GM23338 (cell line): ENCODE data around the gene UTP18. TPM values are rescaled to one million over a fixed set of nuclear protein-coding genes. Genes with fewer than 3 reads are reported as not detected.

Source experiments
- ATAC-seq: fragments of 200-7000 bp; cut with Tn5 transposase; 3 replicates; pipeline ENCODE4 v1.9.1; 2020
- DNase-seq: peaks from one replicate; pipeline ENCODE4 v3.0.0-alpha.2; 2015; ENCODE audit warnings: low spot score
- H2AFZ ChIP-seq: fragments of 200-600 bp; sonication (generic); 2 replicates; pipeline ENCODE4 v1.8.0; 2016; ENCODE audit warnings: antibody characterized with exemption, mild to moderate bottlenecking, moderate library complexity
- H3F3A ChIP-seq: fragments of 200-600 bp; sonication (generic); replicated peaks from 2 replicates; pipeline ENCODE4 v1.8.0; 2017; ENCODE audit warnings: antibody characterized with exemption, mixed run types, low read depth
- H3K27ac ChIP-seq: fragments of 200-600 bp; sonication (generic); 2 replicates; pipeline ENCODE4 v1.6.1; 2016; ENCODE audit warnings: low read depth
- H3K27me3 ChIP-seq: fragments of 200-600 bp; sonication (generic); 2 replicates; pipeline ENCODE4 v1.8.0; 2016; ENCODE audit warnings: mild to moderate bottlenecking, mixed run types, moderate library complexity; ENCODE audit not compliant: insufficient read depth
- H3K36me3 ChIP-seq: fragments of 200-600 bp; sonication (generic); 2 replicates; pipeline ENCODE4 v1.8.0; 2016; ENCODE audit warnings: mild to moderate bottlenecking; ENCODE audit not compliant: insufficient read depth
- H3K4me1 ChIP-seq: fragments of 200-600 bp; sonication (generic); 2 replicates; pipeline ENCODE4 v1.8.0; 2016; ENCODE audit warnings: mild to moderate bottlenecking, moderate library complexity; ENCODE audit not compliant: insufficient read depth
- H3K4me2 ChIP-seq: fragments of 200-600 bp; sonication (generic); 2 replicates; pipeline ENCODE4 v1.7.1; 2017; ENCODE audit warnings: mixed run types
- H3K4me3 ChIP-seq: fragments of 200-600 bp; sonication (generic); 2 replicates; pipeline ENCODE4 v1.6.1; 2016; ENCODE audit warnings: mixed run types
- H3K79me2 ChIP-seq: fragments of 200-600 bp; sonication (generic); replicated peaks from 2 replicates; pipeline ENCODE4 v1.8.0; 2017; ENCODE audit warnings: mild to moderate bottlenecking; ENCODE audit not compliant: insufficient read depth
- H3K9me2 ChIP-seq: fragments of 200-600 bp; sonication (generic); 2 replicates; pipeline ENCODE4 v1.8.0; 2017; ENCODE audit not compliant: insufficient read depth
- H4K20me1 ChIP-seq: fragments of 200-600 bp; sonication (generic); replicated peaks from 2 replicates; pipeline ENCODE4 v1.8.0; 2017; ENCODE audit warnings: mild to moderate bottlenecking; ENCODE audit not compliant: insufficient read depth
- H3K27ac Mint-ChIP-seq: 2 replicates; pipeline ENCODE4 v1.8.0; 2020; ENCODE audit warnings: inconsistent platforms, mild to moderate bottlenecking, moderate library complexity, mixed read lengths
- H3K27me3 Mint-ChIP-seq: 3 replicates; pipeline ENCODE4 v1.8.0; 2022; ENCODE audit warnings: low read depth, mild to moderate bottlenecking, moderate library complexity, mixed read lengths, inconsistent platforms; ENCODE audit not compliant: insufficient read depth, poor library complexity
- H3K36me3 Mint-ChIP-seq: 3 replicates; pipeline ENCODE4 v1.8.0; 2021; ENCODE audit warnings: low read depth, mild to moderate bottlenecking, inconsistent platforms, moderate library complexity, mixed read lengths
- H3K4me1 Mint-ChIP-seq: 3 replicates; pipeline ENCODE4 v1.8.0; 2020; ENCODE audit warnings: mild to moderate bottlenecking, inconsistent platforms, mixed read lengths
- H3K4me3 Mint-ChIP-seq: 3 replicates; pipeline ENCODE4 v1.8.0; 2021; ENCODE audit warnings: moderate library complexity, mild to moderate bottlenecking, inconsistent platforms, mixed read lengths
- H3K9me3 Mint-ChIP-seq: 3 replicates; pipeline ENCODE4 v1.8.0; 2020; ENCODE audit warnings: moderate library complexity, mild to moderate bottlenecking, inconsistent platforms, mixed read lengths
- CTCF ChIP-seq, 2 experiments: fragments of 200-600 bp in 1 of 2; sonication (generic) in 1 of 2; conservative IDR thresholded peaks; 2 replicates each; pipeline versions ENCODE4 v1.5.1 to v1.6.1; 2016 to 2017; ENCODE audit warnings: antibody characterized with exemption in 2 of 2, low read depth in 2 of 2, mild to moderate bottlenecking in 2 of 2, moderate library complexity in 1 of 2
- EZH2 ChIP-seq: fragments of 200-600 bp; sonication (generic); IDR thresholded peaks from one replicate; pipeline ENCODE4 v1.8.0; 2017; ENCODE audit warnings: antibody characterized with exemption, mild to moderate bottlenecking, low read depth; ENCODE audit not compliant: unreplicated experiment
- NANOG ChIP-seq: IDR thresholded peaks from 2 replicates; pipeline ENCODE4 v1.6.1; 2016; ENCODE audit warnings: antibody characterized with exemption, borderline replicate concordance
- POLR2AphosphoS5 ChIP-seq: IDR thresholded peaks from 2 replicates; pipeline ENCODE4 v1.6.1; 2016; ENCODE audit warnings: antibody characterized with exemption, low read depth
- STAT1 ChIP-seq: IDR thresholded peaks from one replicate; pipeline ENCODE4 v1.6.1; 2016; ENCODE audit warnings: antibody characterized with exemption; ENCODE audit not compliant: unreplicated experiment
- ZNF114 ChIP-seq: fragments of 250-450 bp; sonication (Bioruptor Pico); IDR thresholded peaks from 2 replicates; pipeline ENCODE4 v1.5.0; 2020; ENCODE audit warnings: mild to moderate bottlenecking, moderate library complexity
- ZNF331 ChIP-seq: fragments of 250-450 bp; sonication (Bioruptor Pico); IDR thresholded peaks from 2 replicates; pipeline ENCODE4 v1.5.0; 2020; ENCODE audit warnings: low read depth, mild to moderate bottlenecking, moderate library complexity
- polyA plus RNA-seq: library from polyadenylated mRNA; unstranded; fragments of >200 nt; fragmentation: Nextera tagmentation; extraction: Ambion mirVana; gene quantifications from 2 replicates; pipeline ENCODE4 v1.2.1, GENCODE V29; 2016
- total RNA-seq: library from RNA; depleted of rRNA; stranded (reverse); fragments of >200 nt; shearing (Covaris generic); gene quantifications from 2 replicates; pipeline ENCODE4 v1.2.3, GENCODE V29; 2014
- TF ChIP-seq, protein P1 (sequence below): IDR thresholded peaks from one replicate; pipeline ENCODE4 v1.6.1; 2018; ENCODE audit warnings: antibody characterized with exemption; ENCODE audit not compliant: unreplicated experiment

The UTP18 gene
- total and polyA plus RNA-seq, 2 experiments from 2014 or later, result 79.4 to 87.9 TPM

- DNase-seq (no peak), ATAC-seq (no peak)
- no peaks in the 10 kb centered on the region; the same call in 2 of the 3 replicates for H3K36me3 Mint-ChIP-seq
- peaks cover 1% of the 10 kb centered on the region for H3K27me3 Mint-ChIP-seq
- Histone ChIP-seq H3K36me3 (no peaks in the 10 kb centered on the region), H3K4me2 (no peak overlapping the region), H4K20me1 (peaks cover 20% of the 10 kb centered on the region), H3K27me3 (no peaks in the 10 kb centered on the region), H3K27ac (no peak overlapping the region), H3K79me2 (peaks cover 99% of the 10 kb centered on the region), H3K4me1 (no peaks in the 10 kb centered on the region), H3F3A (no peaks in the 10 kb centered on the region), H2AFZ (no peak overlapping the region), H3K9me2 (no peaks in the 10 kb centered on the region), H3K4me3 (no peak overlapping the region)
- H3K4me1 Mint-ChIP-seq, result peaks cover 2% of the 10 kb centered on the region; the same call in 1 of the 3 replicates
- H3K4me3 Mint-ChIP-seq, result no peak overlapping the region
- TF ChIP-seq CTCF (conservative IDR thresholded peaks at IDR 0.05; ENCODE audit: low read depth in 2 of 2) (no peak), ZNF114 (CRISPR knock-in tag) (no peak), NANOG (no peak), ZNF331 (CRISPR knock-in tag) (no peak)
- TF ChIP-seq, protein P1, sequence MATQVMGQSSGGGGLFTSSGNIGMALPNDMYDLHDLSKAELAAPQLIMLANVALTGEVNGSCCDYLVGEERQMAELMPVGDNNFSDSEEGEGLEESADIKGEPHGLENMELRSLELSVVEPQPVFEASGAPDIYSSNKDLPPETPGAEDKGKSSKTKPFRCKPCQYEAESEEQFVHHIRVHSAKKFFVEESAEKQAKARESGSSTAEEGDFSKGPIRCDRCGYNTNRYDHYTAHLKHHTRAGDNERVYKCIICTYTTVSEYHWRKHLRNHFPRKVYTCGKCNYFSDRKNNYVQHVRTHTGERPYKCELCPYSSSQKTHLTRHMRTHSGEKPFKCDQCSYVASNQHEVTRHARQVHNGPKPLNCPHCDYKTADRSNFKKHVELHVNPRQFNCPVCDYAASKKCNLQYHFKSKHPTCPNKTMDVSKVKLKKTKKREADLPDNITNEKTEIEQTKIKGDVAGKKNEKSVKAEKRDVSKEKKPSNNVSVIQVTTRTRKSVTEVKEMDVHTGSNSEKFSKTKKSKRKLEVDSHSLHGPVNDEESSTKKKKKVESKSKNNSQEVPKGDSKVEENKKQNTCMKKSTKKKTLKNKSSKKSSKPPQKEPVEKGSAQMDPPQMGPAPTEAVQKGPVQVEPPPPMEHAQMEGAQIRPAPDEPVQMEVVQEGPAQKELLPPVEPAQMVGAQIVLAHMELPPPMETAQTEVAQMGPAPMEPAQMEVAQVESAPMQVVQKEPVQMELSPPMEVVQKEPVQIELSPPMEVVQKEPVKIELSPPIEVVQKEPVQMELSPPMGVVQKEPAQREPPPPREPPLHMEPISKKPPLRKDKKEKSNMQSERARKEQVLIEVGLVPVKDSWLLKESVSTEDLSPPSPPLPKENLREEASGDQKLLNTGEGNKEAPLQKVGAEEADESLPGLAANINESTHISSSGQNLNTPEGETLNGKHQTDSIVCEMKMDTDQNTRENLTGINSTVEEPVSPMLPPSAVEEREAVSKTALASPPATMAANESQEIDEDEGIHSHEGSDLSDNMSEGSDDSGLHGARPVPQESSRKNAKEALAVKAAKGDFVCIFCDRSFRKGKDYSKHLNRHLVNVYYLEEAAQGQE, result no peak
- no peaks in the 10 kb centered on the region for H3K9me3 Mint-ChIP-seq
- no peak overlapping the region for H3K27ac Mint-ChIP-seq
Measured at GRCh38 chr17:51238255-51238887, 22.0 kb upstream of the UTP18 start.

GRCh38 chr17:51240275-51240674 lies 20.1 kb upstream of the UTP18 start:
- no peaks in the 10 kb centered on the region for H3K27me3 ChIP-seq
- no peaks in the 10 kb centered on the region for H3K4me1 Mint-ChIP-seq
- no peaks in the 10 kb centered on the region for H3K27me3 Mint-ChIP-seq
- H3K36me3 Mint-ChIP-seq, result no peaks in the 10 kb centered on the region
- H3K27ac Mint-ChIP-seq, result no peak overlapping the region
- H3K4me3 Mint-ChIP-seq, result no peak overlapping the region
- no peaks in the 10 kb centered on the region for H3K9me2 ChIP-seq
- peaks cover 98% of the 10 kb centered on the region for H3K79me2 ChIP-seq
- no peaks in the 10 kb centered on the region for H3K36me3 ChIP-seq
- H3F3A ChIP-seq, result no peaks in the 10 kb centered on the region
- H4K20me1 ChIP-seq, result peaks cover 15% of the 10 kb centered on the region
- no peak overlapping the region for H3K4me2 ChIP-seq
- no peak overlapping the region for H3K27ac ChIP-seq
- H3K4me3 ChIP-seq, result no peak overlapping the region
- H3K9me3 Mint-ChIP-seq, result no peaks in the 10 kb centered on the region
- H3K4me1 ChIP-seq, result no peaks in the 10 kb centered on the region
- no peak overlapping the region for H2AFZ ChIP-seq
- DNase-seq, result no peak
- ATAC-seq, result no peak
- TF ChIP-seq CTCF (conservative IDR thresholded peaks at IDR 0.05; ENCODE audit: low read depth in 2 of 2), result no peak
- no peak for TF ChIP-seq STAT1
- TF ChIP-seq EZH2, result no peak
- no peak for TF ChIP-seq POLR2AphosphoS5
- TF ChIP-seq ZNF114 (CRISPR knock-in tag), result no peak
